DMS153 (cell line): ENCODE data around the gene ZNF750.

Source experiments
- DNase-seq: peaks from one replicate; lab custom pipeline; 2025; lab: John Stamatoyannopoulos, UW

Gene ZNF750

DNA sequence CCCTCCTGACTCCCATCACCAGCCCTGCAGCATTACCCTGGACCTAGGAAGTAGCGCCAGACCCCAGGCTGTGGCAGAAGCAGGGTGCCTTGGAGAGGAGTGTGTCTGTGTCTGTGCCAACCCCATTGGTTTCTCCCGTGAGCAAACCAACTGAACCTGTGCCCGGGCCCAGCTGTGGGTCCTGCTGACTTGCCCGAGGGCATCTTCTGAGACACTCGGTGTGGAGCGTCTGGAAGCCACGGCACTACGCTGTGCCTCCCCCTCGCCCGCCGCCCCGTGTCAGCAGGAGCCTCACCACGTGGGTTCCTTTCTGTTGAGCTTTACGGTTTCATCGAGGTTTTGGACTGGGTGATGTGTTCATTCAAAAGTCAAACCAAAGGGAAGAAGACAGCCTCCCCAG, 27.8 kb downstream of the ZNF750 start:
- no peak for DNase-seq

DNA sequence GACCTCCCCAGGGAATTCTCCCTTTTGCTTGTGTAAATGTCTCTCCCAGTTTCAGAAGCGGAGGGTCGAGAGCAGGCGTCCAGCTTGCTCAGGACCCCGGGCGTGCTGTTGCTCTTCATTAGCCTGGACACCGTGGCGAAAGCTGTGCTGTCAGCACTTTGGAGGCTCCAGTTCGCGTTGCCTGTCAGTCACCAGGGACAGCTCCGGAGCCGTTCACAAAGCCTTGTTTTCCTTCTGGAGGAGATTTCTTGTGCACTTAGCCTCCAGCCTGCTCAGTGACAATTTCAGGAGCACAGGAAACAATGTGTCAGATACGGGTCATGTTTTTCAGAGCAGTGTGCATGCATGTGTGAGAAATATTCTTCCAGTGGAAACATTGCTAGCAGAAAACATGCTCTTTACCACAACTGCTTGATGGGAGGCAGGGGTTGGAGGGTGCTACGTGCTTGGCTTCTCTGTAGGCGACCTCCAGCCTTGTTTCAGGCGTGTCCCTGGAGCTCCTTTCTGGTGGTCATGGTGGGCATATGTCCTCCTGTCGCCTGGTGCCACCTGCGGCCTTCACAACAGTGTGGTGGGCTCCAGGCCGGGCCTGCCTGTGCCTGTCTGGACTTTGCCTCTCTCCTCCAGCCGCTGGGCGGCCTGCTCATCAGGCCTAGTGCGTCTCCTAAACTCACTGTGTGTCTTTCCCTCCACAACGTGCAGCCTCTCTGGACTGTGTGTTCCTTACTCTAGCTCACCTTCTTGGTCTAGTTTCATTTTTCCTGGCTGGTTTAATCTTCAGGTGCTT, 29.0 kb downstream of the ZNF750 start:
- DNase-seq = no peak

DNA sequence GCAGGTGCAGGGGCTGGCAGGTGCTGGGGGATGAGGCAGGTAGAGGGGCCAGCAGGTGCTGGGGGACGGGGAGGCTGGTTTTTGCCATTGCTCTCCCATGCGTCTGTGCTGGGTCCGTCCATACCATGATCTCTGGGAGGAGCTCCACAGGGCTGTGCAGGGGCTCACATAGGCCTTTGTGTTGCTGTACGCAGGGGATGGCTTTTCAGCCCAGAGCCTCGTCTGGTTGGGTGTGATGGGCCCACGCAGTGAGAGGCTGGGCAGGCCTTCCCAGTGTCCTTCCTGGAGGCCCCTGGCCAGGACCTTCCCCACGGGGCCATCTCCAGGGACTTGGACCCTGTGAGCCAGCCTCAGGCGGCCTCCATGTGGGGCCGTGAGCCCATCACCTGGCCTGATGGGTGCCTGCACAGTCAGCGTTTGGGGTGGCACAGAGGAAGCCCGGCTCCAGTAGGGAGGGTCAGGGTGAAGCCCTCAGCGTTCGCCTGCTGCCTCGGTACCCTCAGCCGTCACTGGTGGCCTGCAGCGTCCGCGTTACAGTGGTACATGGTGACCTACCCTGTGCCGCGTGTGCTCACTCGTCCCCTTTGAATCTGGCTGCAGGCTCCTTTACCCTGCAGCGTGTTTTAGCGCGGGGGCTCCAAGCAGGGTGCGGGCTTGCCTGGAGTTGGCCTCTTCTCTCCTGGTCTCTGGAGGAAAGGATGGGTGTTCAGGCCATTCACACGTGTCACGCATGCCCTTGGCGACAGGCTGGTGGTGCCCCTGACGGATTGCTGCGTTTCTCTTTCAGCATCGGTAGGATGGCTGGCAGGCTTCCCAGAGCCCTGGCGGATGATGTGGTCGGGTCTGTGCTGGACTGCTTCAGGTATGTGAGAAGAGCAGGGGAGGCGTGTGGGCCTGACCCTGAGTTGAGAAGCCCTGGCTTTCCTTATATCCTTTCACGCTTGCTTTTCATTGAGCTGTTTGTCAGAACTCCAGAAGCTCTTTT, 30.6 kb downstream of the ZNF750 start:
- peak; percentile 3 for DNase-seq

DNA sequence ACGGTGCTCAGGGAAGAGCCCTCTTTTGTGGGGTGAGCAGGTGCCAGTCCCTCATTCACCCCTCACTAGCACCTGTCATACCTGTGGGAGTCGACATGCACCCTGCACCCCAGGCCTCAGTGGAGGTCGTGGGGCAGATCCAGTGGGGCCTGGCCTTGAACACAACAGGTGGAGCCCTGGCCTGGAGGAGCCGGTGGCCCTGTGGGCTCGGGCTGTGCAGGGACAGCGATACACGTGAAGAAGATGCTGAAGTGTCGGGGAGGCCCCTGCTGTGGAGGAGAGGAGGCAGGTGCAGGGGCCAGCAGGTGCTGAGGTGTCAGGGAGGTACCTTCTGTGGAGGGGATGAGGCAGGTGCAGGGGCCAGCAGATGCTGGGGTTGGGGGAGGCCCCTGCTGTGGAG, 31.8 kb downstream of the ZNF750 start:
- no peak for DNase-seq

DNA sequence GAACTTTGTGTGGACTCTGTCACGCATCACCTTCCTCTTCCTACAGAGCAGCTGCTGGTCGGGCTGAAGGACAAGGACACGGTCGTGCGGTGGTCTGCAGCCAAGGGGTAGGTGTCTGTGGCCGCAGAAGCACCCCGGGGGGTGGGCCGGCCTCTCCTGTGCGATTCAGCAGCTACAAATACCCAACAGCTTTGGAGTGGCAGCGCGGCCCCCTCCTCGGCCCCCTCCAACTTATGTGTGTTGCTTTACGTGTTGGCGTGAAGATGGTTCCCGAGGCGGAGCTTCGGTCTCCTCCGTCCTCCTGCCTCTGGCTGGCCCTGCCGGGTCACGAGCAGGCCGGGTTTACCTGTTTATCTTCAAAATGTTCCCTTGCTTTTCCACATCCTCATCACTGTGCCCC, 32.3 kb downstream of the ZNF750 start:
- no peak for DNase-seq

DNA sequence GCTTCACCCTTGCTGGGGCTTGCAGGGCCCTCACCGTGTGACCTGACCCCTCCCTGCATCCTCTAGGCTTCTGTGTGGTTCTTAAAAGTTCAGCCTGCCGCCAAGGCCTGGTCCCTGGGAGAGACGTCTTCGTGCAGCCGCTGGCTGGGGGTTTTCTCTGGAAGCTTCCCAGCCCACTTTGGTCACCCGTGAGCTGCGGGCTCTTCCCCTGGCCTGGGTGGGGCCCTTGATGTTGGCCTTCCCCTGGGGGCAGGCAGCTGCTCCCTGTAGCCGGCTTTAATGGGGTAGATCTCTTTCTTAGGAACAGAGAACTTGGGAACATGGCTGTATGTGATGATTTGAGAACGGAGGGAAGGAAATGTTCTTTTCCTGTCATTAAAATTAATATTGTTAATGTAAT, 32.7 kb downstream of the ZNF750 start:
- DNase-seq = no peak

DNA sequence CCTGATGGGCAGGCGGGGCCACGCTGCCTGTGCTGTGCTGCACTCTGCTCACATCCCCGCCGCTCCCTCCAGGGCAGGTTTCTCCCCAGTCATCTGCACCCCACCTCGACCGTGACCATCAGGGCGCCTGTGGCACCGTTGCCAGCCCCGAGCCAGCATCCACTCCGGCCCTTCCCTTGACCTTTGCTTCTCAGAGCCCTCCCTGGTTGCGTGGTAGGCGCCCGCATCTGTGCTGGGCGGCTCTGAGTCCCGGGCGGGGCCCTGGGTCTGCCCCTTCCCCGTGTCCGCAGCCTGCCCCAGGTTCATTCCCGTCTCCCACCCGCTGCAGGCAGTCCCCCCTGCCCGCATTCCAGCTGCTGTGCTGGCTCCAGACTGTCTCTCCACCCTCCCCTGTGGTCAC, 33.2 kb downstream of the ZNF750 start:
- no peak for DNase-seq

DNA sequence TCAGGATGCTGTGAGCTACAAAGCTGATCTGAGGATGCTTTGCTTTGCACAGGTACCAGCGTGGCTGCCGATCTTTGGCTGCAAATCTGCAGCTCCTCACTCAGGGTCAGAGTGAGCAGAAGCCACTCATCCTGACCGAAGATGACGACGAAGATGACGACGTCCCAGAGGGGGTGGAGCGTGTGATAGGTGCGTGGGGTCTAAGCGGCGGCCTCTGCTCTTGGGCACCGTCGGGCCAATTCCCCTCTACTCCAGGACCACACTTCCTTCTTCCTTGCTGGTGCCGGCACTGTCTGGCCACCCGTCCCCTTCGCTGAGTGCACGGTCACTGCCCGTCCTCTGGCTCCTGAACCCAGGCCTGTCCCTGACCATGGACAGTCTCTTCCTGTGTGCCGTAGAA, 34.0 kb downstream of the ZNF750 start:
- DNase-seq = no peak

DNA sequence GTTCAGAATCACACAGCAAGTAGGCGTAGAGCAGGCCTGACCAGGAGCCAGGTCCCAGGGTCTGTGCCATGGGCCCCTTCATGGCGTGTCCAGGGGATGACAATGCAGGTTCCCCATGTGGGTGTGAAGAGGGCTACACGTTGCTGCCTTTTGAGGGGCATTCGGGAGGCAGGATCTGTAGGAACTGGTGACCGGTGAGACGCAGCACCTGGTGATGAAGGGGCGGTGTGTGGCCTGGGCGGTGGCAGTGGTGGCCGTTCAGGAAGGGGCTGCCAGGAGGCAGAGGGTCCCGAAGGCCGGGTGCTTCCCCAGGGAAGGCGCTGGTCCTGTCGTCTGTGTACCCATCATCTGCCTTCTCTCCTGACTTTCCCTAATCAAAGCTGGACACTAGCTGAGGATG, 34.6 kb downstream of the ZNF750 start:
- DNase-seq = no peak

DNA sequence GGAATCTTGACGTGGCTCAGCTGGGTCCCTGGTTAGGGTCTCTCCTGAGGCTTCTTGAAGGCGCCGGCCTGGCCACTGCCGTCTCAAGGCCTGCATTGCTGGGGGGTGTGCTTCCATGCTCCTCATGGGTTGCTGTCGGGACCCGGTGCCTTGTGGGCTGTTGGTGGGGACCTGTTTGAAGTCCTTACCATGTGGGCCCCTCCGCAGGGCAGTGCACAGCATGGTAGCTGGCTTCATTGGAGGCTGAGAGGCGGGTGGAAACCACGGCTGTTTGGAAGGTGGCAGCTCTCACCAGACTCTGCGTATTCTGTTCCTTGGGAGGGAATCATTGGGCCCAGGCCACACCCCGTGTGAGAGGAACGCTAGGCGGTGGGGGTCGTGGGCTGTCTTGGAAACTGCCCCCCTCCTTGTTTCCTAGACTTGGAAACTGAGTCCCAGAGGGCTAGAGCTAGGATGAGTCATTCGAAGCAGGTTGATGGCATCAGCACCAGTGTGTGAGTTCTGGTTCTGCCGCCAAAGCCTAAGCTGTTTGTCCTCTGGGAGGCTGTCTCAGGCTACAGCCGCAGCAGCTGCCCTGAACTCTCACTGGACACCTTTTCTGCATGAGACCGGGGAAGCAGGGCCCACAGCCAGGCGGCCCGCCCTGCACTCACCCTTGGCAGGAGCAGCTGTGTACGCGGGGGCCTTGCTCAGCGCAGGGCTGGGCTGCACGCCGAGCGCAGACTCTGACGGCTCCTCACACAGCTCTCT, 35.2 kb downstream of the ZNF750 start:
- no peak for DNase-seq

DNA sequence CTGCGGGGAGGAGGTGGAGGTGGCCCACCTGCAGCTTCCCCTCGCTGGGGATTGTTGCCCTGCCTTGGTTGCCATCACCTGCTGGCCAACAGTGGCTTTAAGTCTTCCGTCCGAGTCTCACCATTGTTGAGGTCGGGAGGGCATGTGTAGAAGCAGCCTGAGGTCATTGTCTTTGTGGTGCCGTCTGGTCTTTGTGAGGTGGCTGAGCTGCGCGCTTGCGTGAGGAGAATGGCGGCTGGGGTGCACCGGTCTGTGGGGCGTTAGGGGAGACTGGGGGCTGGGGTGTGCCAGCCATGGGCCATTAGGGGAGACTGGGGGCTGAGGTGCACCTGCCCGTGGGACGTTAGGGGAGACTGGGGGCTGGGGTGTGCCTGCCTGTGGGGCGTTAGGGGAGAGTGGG, 36.2 kb downstream of the ZNF750 start:
- no peak for DNase-seq

DNA sequence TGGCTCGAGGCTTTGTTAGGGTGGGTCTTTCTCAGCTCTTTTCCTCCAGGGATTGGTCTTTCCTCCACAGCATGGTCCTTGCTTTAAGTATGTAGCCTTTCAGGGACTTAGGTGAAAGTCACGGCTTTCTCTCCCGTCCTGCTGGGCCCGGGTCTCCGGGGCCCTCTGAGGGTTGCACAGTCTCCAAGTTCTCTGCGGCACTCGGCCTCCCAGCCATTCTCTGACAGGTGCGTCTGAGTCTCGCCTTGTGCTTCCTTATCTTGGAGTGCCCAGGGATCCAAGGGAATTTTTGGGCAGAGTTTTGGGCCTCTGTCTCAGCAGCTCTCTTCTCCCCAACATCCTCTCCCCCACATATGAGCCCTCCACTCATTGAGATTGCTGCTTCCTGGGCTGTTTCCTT, 36.6 kb downstream of the ZNF750 start:
- no peak for DNase-seq

DNA sequence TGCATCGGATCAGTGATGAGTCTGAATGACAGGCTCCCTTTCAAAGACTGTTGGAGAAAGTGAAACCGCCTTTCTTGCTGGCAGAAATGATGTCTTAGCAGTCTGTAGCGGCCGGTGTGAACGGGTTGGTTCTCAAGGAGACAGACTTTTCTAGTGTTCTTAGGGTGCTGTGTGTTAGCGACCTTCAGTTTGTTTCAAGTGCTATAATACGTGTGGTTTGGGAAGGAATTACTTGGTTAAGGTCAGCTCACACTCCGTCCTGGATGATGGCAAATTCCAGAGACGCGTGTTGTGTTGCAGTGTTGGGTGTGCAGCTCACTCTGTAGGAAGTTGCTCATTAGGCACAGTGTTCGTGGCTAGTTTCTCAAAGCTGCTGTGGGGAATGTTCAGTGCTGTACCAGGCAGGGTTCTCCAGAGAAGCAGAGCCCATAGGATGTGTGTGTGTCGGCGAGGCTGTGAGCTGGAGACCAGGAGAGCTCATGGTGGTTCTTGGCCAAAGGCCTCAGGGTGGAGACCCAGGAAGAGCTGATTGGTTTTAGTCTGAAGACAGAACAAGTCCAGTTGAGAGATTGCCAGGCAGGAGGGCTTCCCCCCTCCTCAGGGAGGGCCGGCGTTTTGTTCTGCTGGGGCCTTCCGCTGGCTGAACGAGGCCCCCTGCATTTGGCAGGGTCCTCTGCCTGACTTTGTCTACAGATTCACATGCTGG, 37.6 kb downstream of the ZNF750 start:
- no peak for DNase-seq

DNA sequence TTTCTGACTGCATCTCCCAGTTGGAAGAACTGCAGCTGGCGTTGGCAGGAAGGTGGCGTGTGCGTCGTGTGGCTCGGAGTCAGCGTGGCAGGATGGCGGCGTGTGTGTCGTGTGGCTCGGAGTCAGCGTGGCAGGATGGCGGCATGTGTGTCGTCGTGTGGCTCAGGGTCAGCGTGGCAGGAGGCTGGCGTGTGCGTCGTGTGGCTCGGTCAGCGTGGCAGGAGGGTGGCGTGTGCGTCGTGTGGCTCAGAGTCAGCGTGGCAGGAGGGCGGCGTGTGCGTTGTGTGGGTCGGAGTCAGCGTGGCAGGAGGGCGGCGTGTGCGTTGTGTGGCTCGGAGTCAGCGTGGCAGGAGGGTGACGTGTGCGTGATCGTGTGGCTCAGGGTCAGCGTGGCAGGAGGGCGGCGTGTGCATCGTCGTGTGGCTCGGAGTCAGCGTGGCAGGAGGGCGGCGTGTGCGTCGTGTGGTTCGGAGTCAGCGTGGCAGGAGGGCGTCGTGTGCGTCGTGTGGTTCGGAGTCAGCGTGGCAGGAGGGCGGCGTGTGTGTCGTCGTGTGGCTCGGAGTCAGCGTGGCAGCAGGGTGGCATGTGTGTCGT, 38.3 kb downstream of the ZNF750 start:
- DNase-seq = no peak

DNA sequence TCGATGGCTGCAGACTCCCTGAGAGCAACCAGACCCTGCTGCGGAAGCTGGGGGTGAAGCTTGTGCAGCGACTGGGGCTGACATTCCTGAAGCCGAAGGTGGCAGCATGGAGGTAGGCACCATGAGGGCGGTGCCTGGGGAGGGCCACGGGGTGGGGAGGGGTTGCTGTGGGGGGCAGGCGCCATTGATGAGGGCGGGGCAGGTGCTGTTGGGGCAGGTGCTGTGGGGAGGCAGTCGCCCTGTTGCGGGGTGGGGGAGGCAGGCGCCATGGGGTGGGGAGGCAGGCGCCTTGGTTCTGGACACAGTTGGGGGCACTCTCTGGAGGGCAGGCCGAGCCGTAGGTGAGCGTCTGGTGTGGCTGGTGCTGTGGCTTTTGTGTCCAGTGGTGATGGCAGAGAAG, 38.9 kb downstream of the ZNF750 start:
- DNase-seq = no peak

DNA sequence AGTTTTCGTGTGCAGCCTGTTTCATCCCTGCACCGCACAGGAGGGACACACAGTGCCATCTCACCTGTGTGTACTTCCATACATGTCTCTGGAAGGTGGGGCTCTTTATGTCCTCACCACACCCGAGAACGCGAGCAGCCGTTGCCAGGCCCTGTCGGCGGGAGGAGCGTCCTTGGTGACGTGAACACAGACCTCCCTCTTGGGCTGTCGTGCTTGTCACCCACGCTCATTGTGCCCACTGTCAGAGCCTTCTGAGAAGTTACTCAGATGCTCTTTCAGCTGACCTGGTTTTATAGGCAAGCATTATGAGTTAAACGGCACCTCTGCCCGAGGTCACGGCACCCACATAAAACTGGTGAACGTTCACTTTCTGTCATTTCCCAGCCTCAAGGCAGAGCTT, 40.2 kb downstream of the ZNF750 start:
- DNase-seq = no peak

DNA sequence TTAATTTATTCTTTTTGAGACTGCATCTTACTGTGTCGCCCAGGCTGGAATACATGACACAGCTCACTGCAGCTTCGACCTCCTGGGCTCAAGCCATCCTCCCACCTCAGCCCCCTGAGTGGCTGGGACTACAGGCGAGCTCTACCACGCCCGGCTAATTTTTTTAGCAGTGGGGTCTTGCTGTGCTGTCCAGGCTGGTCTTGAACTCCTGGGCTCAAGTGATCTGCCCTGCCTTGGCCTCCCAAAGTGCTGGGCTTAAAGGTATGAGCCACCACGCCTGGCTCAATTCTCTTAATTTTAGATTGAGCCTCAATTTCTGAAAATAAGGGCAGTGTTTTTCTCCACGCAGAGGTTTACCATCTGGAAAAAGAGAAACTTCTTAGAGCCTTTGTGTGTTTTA, 41.1 kb downstream of the ZNF750 start:
- DNase-seq = no peak

DNA sequence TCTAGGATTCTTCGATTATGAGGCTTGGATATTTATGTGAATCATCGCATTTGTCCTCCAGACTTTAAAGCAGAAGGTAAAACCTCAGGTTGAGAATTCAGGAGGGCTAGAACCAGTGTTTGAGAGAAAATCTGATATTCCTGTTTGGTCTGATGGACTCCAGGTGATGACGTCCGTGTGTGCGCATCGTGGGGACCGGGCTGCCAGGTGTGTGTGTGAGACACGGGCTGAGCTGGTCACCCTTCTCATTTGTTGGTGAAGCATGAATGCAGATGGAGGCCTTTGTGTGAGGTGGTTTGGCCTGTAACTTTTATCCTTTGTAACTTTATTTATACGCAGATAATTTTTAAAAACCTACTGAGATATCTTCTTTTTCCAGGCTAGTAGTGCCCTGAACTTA, 42.8 kb downstream of the ZNF750 start:
- DNase-seq = no peak

DNA sequence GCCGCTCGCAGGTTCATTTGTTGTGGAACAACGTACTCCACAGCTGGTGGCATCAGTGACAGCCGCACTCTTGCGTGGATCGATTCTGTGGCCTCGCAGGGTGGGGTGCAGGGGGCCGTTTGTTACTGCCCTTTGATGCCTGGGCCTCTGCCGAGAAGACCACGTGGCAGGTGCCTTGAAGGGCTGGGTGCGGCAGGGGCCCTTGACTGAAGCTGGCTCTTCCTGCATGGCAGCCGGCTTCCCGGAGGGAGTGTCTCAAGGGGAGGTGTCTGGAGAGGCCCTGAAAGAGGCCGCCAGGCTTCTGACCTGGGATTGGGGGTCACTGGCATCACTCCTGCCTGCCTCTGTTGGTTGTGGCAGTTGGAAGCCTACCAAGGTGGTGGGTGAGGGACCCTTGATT, 44.2 kb downstream of the ZNF750 start:
- DNase-seq = no peak

DNA sequence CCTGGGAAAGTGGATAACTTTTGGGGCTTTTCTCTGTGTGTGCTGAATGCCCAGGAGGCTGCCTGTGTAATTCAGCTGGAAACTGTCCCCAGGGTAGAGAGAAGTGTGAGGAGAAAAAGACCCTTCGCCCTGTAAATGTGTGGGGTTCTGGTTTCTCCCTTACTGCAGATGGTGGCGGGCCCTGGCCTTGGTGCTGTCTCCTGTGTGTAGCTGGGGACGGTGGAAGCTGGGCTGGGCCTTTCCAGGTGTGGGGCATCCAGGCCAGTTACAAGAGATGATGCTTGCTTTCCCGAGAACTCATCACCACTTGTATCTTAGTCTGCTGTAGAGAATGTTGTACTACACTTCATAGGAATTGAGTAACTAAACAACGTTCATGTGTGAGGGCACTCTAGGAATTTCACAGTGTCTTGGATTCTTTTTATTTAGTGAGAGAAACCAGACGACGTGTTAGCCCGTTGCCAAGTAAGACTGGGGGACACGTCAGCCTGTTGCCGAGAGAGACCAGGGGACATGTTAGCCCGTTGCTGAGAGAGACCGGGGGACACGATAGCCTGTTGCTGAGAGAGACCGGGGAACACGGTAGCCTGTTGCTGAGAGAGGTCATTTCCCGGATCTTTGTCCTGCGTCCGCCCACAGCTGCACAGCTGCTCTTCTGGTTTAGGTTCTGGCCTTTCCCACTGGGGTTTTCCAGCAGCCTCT, 44.9 kb downstream of the ZNF750 start:
- no peak for DNase-seq
